Effector memory CD4-positive, alpha-beta T cell (primary cell): ENCODE measurements around the gene SAMM50.

Experiments used
- DNase-seq, 3 donors: peaks; one replicate each; pipeline ENCODE4 v3.0.0-alpha.2; 2020
- H3K27ac ChIP-seq: 2 replicates; pipeline ENCODE4 v1.7.0; 2013; ENCODE audit warnings: mild to moderate bottlenecking, low read length, moderate library complexity; ENCODE audit not compliant: insufficient read depth, poor library complexity, severe bottlenecking
- H3K27me3 ChIP-seq: replicated peaks from 2 replicates; pipeline ENCODE4 v1.7.0; 2013; ENCODE audit warnings: mild to moderate bottlenecking, low read length; ENCODE audit not compliant: insufficient read depth, control insufficient read depth, poor library complexity, severe bottlenecking
- H3K36me3 ChIP-seq: 2 replicates; pipeline ENCODE4 v1.7.0; 2013; ENCODE audit warnings: mild to moderate bottlenecking, low read length, moderate library complexity; ENCODE audit not compliant: control insufficient read depth, insufficient read depth
- H3K4me1 ChIP-seq: 2 replicates; pipeline ENCODE4 v1.7.0; 2013; ENCODE audit warnings: low read length, mild to moderate bottlenecking; ENCODE audit not compliant: control insufficient read depth, insufficient read depth, poor library complexity, severe bottlenecking
- H3K4me3 ChIP-seq: 2 replicates; pipeline ENCODE4 v1.7.0; 2013; ENCODE audit warnings: low read length, low read depth, mild to moderate bottlenecking; ENCODE audit not compliant: insufficient read depth, poor library complexity, severe bottlenecking
- H3K9me3 ChIP-seq: 2 replicates; pipeline ENCODE4 v1.7.0; 2013; ENCODE audit warnings: mild to moderate bottlenecking, low read length, moderate library complexity; ENCODE audit not compliant: control insufficient read depth

Gene SAMM50

DNA sequence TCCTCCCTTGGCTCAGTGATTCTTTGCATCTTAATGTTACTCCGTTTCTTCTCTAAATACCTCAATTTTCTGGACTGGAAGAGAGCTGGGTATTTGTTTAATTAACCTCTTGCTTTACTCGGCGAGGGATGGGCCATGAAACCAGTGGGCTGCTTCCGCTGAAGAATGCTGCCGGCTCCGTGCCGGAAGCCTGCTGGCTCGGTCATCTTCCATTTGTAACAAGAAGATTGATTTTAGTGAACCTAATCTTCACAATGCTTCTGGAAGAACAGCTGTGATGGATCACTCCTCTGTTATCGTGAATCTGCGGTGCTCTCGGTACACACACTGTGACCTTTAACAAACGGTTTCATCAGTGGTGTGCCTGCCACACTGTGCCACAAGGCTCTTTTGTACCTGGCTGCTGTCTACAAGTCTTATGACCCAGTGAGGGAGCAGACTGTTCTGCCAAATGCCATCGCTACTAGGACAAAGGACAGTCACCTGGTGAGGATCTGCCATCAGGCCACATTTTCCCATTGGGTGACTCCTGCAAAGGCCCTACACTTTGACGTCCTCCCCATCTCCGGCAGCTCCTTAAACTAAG is 43.5 kb downstream of the SAMM50 start:
- Histone ChIP-seq H3K36me3 (peaks cover 5% of the 10 kb centered on the region), H3K27me3 (no peaks in the 10 kb centered on the region), H3K4me1 (peaks cover 5% of the 10 kb centered on the region), H3K4me3 (no peak overlapping the region), H3K9me3 (no peaks in the 10 kb centered on the region), H3K27ac (no peak overlapping the region)
- DNase-seq = no peak

DNA sequence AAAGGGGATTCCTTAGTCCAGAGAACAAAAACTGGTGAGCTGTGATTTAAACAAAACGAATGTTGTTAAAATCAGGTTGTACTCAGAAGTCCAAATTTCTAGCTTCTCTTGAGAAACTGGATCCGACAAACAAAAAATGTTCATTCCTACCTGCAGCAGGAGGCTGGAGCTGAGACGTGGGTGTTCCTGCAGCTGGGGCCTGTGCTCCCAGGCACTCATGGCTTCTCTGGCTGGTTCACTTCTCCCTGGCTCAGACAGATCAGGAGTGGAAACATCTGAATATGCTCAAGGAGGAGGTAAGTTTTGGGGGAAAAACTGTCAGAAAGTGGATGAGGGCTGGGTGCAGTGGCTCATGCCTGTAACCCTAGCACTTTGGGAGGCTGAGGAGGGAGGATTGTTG is 44.1 kb downstream of the SAMM50 start:
- Histone ChIP-seq H3K4me1 (peaks cover 5% of the 10 kb centered on the region), H3K4me3 (no peak overlapping the region), H3K9me3 (no peaks in the 10 kb centered on the region), H3K27ac (no peak overlapping the region), H3K36me3 (peaks cover 5% of the 10 kb centered on the region), H3K27me3 (no peaks in the 10 kb centered on the region)
- no peak for DNase-seq

DNA sequence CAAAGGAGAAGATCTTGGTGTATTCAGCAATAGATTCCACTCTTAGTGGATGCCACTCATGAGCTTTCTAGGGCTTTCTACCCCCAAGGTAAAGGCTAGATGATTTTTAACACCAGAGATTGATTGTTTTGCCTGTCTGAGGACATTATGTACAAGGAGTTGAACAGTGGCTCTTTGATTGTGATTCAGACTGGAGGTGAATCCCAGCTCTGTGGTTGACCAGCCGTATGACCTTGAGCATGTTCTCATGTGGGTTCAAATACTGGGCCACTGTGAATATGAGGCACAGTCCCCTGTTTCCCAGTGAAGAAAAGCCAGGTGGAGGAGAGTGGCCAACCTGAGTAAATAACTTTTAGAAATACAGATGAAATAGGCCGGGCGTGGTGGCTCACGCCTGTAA is 44.9 kb downstream of the SAMM50 start:
- Histone ChIP-seq H3K36me3 (peaks cover 5% of the 10 kb centered on the region), H3K27me3 (no peaks in the 10 kb centered on the region), H3K4me1 (peaks cover 5% of the 10 kb centered on the region), H3K9me3 (no peaks in the 10 kb centered on the region), H3K27ac (no peak overlapping the region), H3K4me3 (no peak overlapping the region)
- no peak for DNase-seq

DNA sequence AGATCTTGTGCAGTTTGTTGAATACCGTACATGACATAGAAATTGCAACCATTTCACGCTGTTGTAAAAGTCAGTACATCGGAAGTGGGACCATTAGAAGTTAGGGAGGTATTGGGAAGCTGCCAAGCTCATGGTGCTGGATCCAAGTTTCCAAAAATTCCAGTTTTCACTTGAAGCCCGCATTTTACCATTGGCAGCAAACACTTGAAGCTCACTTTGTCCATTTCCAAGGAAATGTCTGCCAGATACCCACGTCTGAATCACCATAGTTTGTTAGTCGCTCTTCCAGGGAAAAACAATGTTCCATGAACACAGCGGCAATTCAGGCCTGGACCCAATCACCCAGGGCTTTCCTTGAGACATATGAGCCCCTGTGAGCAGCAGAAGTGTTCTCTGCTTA is 46.3 kb downstream of the SAMM50 start:
- Histone ChIP-seq H3K4me1 (no peaks in the 10 kb centered on the region), H3K9me3 (no peaks in the 10 kb centered on the region), H3K27ac (no peak overlapping the region), H3K27me3 (no peaks in the 10 kb centered on the region), H3K4me3 (no peak overlapping the region), H3K36me3 (peaks cover 5% of the 10 kb centered on the region)
- DNase-seq = no peak

DNA sequence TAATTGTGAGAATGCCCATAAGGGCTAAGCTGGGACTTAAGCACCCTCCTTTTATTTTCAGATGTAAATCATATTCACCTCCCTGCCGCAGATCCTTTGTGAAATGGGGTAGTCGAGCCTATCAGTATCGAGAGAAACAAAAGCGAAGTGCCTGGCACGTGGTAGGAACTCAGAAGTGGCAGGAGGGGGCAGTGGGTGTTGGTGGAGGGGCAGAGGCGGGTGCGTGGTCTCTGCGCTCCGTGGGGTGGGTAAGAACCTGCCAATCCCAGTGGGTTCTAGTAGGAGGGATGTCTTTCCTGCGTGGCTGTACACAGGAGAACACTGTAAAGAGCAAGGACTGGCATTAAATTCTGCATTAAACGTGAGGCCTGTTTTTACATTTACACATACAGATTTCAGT is 47.1 kb downstream of the SAMM50 start:
- H3K4me3 ChIP-seq = no peak overlapping the region
- no peaks in the 10 kb centered on the region for H3K4me1 ChIP-seq
- H3K27ac ChIP-seq = no peak overlapping the region
- DNase-seq = no peak
- no peaks in the 10 kb centered on the region for H3K27me3 ChIP-seq
- H3K9me3 ChIP-seq = no peaks in the 10 kb centered on the region
- peaks cover 5% of the 10 kb centered on the region for H3K36me3 ChIP-seq

DNA sequence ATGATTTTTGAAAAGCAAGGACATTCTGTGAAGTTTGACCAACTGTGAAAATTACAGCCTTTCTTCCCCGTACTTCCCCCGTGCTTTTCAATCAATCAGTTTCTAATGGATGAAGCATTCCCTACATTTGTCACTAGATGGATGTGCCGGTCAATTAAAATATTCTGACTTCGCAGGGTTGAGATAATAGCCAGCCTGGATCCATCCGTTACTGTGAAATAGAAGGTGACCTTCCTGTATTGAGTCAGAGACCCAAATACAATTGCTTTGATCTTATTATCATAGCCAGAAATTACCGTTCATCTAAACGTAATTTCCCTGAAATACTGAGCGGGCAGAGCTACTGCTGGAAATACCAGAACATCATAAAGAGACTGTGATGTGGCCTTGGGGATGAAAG is 47.8 kb downstream of the SAMM50 start:
- H3K27me3 ChIP-seq = no peaks in the 10 kb centered on the region
- H3K4me1 ChIP-seq = no peaks in the 10 kb centered on the region
- H3K27ac ChIP-seq = no peak overlapping the region
- no peak for DNase-seq
- H3K9me3 ChIP-seq = no peaks in the 10 kb centered on the region
- peaks cover 5% of the 10 kb centered on the region for H3K36me3 ChIP-seq
- H3K4me3 ChIP-seq = no peak overlapping the region

DNA sequence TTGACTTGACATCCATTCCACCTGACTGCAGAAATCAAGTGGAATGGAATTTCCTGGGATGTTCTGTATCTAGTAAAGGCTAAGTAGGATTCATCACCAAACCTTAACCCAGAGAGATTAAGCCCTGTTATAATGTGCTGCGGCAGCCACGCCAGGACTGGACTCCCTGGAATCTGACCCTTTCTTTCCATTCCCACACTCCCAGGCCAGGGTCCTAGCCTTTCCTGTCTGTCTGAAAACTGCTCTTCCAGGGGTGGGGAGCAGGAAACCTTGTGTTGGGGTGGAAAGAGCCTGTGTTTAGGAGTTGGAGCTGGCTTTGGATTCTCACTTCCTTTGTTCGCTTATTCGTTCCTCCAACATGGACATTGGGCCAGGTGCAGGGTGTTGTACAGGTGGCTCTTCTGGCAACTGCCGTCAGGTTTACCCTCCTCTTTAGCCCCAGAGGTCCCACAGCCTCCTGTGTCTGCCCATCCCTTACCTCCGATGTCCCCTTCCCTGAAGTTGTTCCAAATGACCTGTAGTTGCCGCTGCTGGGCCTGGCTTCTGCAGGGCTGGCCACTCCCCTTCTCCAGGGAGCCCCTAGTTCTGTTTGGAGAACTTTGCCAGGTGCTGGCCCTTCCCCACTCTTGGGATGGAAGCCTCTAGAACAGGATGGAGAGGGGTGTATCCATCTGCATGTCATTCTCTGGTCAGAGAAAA is 48.3 kb downstream of the SAMM50 start:
- H3K27ac ChIP-seq = no peak overlapping the region
- no peak overlapping the region for H3K4me3 ChIP-seq
- H3K27me3 ChIP-seq = no peaks in the 10 kb centered on the region
- no peak for DNase-seq
- no peaks in the 10 kb centered on the region for H3K4me1 ChIP-seq
- peaks cover 5% of the 10 kb centered on the region for H3K36me3 ChIP-seq
- no peaks in the 10 kb centered on the region for H3K9me3 ChIP-seq

DNA sequence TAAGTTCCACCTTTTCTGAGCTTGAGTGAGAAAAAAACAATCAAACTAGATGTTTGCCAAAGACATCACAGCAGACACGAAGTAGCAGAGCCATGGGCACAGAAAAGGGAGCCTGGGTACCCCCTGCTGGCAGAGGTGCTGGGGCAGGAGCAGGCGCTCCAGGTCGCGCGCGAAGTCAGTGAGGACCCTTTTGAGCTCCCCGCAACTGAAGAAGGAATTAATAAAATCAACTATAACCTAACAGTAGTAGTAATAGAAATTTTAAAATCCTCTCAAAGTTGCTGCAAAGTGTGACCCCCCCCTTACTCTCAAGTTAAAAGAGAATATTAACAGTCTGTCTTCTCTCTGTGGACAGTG is 48.8 kb downstream of the SAMM50 start:
- Histone ChIP-seq H3K4me3 (no peak overlapping the region), H3K9me3 (no peaks in the 10 kb centered on the region)
- DNase-seq = no peak

DNA sequence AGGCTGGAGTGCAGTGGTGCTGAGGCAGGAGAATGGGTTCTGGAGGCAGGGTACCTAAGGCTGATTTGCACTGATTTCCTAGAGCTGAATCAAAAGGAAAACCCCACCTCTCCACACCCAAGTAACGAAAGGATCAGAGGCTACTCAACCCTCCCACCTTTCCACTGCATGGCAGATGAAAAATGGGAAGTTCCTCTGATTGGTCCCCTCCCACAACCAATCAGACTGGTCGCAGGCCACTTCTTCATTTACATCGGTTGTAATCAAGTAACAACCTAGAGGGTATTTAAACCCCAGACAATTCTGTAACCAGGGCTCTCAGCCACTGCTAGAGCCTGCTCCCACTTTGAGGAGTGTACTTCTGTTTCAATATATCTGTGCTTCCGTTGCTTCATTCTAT is 50.3 kb downstream of the SAMM50 start:
- Histone ChIP-seq H3K9me3 (no peaks in the 10 kb centered on the region), H3K4me1 (no peaks in the 10 kb centered on the region), H3K4me3 (no peak overlapping the region), H3K36me3 (no peaks in the 10 kb centered on the region), H3K27ac (no peak overlapping the region), H3K27me3 (no peaks in the 10 kb centered on the region)
- no peak for DNase-seq

More for the DNA sequence above, 48.8 kb downstream of the SAMM50 start:
- Histone ChIP-seq H3K36me3 (peaks cover 1% of the 10 kb centered on the region), H3K27ac (no peak overlapping the region), H3K4me1 (no peaks in the 10 kb centered on the region), H3K27me3 (no peaks in the 10 kb centered on the region)

DNA sequence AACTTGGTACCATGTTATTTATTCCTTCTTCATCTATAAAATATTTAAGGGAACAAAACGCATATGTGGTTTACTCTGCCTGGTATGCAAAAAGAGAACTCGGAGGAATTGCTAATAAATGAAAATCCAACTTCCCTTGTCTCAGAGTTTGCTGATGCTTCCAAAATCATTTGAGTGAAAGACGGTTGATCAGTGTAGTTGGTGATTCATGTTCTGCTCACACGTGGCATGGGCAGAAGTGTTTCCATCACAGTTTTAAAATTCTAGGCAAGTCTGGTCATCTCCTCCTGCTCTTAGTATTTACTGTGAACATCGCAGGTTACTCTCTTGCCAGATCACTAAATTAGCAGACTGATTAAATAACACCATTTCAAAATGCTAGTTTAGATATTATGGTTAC is 56.9 kb downstream of the SAMM50 start:
- Histone ChIP-seq H3K4me3 (no peak overlapping the region), H3K27me3 (no peaks in the 10 kb centered on the region), H3K4me1 (no peaks in the 10 kb centered on the region), H3K27ac (no peak overlapping the region), H3K9me3 (no peaks in the 10 kb centered on the region), H3K36me3 (no peaks in the 10 kb centered on the region)
- no peak for DNase-seq
